HCT116 (cell line): ENCODE results near the gene BEST4. TPM values are rescaled to one million over a fixed set of nuclear protein-coding genes. Genes with fewer than 3 reads are reported as not detected.

Source experiments
- ATAC-seq: fragments of 200-7000 bp; cut with Tn5 transposase; 2 replicates; pipeline ENCODE4 v1.9.1; 2020; ENCODE audit warnings: mild to moderate bottlenecking, moderate library complexity
- BruUV-seq: library from RNA; stranded (reverse); fragments of 400-500 nt; replicated peaks from 2 replicates; lab custom pipeline; 2021; lab: Mats Ljungman, UMichigan
- CTCF ChIA-PET: fragments of 300-600 bp; sonication (Branson Sonifier 250); formaldehyde crosslinking; loops from one replicate; lab custom pipeline; 2021; ENCODE audit warnings: antibody characterized with exemption; lab: Charles Lee
- POLR2A ChIA-PET: fragments of 300-600, 350-600 bp; sonication (Branson Sonifier 250); formaldehyde crosslinking; loops from one replicate; lab custom pipeline; 2021; ENCODE audit warnings: antibody characterized with exemption; lab: Charles Lee
- RAD21 ChIA-PET, 2 experiments: fragments of 300-600 bp; sonication (Branson Sonifier 250); formaldehyde crosslinking; loops; one replicate each; lab custom pipeline; 2023; ENCODE audit warnings: low total read pairs in 2 of 2; ENCODE audit not compliant: uncharacterized antibody in 2 of 2, unreplicated experiment in 2 of 2, low non-redundant PET in 1 of 2; lab: Charles Lee
- DNase-seq: peaks from one replicate; pipeline ENCODE4 v3.0.0-alpha.2; 2010; ENCODE audit warnings: low read depth, low spot score
- H2AFZ ChIP-seq: fragments of 200-600 bp; shearing (Covaris generic), sonication (generic); 2 replicates; pipeline ENCODE4 v1.6.1; 2017; ENCODE audit warnings: low read depth, mixed run types, mixed read lengths, antibody characterized with exemption, low read length; ENCODE audit not compliant: poor library complexity, severe bottlenecking
- H3K27ac ChIP-seq: 2 replicates; pipeline ENCODE4 v1.5.1; 2012; ENCODE audit warnings: low read depth, low read length
- H3K27me3 ChIP-seq: fragments of 200-600 bp; sonication (generic); 2 replicates; pipeline ENCODE4 v1.6.1; 2016; ENCODE audit warnings: mixed run types, low read length, mixed read lengths; ENCODE audit not compliant: insufficient read depth
- H3K36me3 ChIP-seq, 2 experiments: fragments of 200-500 bp in 1 of 2; fragments of 200-600 bp in 1 of 2; sonication (Bioruptor generic) in 1 of 2; sonication (generic) in 1 of 2; 2 replicates each; pipeline versions ENCODE4 v1.5.1 to v1.6.1; 2014 to 2016; ENCODE audit warnings: low read length in 2 of 2, inconsistent platforms in 1 of 2, mixed read lengths in 1 of 2, mixed run types in 1 of 2; ENCODE audit not compliant: insufficient read depth in 2 of 2, control insufficient read depth in 1 of 2
- H3K4me1 ChIP-seq, 2 experiments: fragments of 200-600 bp in 1 of 2; sonication (generic) in 1 of 2; 2 replicates each; pipeline versions ENCODE4 v1.5.1 to v1.6.1; 2012 to 2017; ENCODE audit warnings: low read length in 2 of 2, inconsistent platforms in 1 of 2, mild to moderate bottlenecking in 1 of 2, mixed read lengths in 1 of 2, mixed run types in 1 of 2, moderate library complexity in 1 of 2; ENCODE audit not compliant: insufficient read depth in 2 of 2, control insufficient read depth in 1 of 2
- H3K4me2 ChIP-seq: fragments of 200-600 bp; sonication (generic); 2 replicates; pipeline ENCODE4 v1.6.1; 2017; ENCODE audit warnings: mixed run types, low read length, mixed read lengths
- H3K4me3 ChIP-seq, 2 experiments: fragments of 200-600 bp in 1 of 2; sonication (generic) in 1 of 2; replicated peaks in 1 of 2; 2 replicates each; pipeline ENCODE4 v1.5.1; 2011 to 2016; ENCODE audit warnings: low read length in 2 of 2, control low read depth in 1 of 2, low read depth in 1 of 2, mild to moderate bottlenecking in 1 of 2, mixed read lengths in 1 of 2, mixed run types in 1 of 2
- H3K79me2 ChIP-seq: fragments of 200-600 bp; sonication (generic); 2 replicates; pipeline ENCODE4 v1.6.1; 2017; ENCODE audit warnings: mild to moderate bottlenecking, mixed run types, low read length, moderate library complexity, mixed read lengths; ENCODE audit not compliant: insufficient read depth
- H3K9ac ChIP-seq: fragments of 200-600 bp; sonication (generic); 2 replicates; pipeline ENCODE4 v1.6.1; 2016; ENCODE audit warnings: low read length, mixed read lengths
- H3K9me2 ChIP-seq: fragments of 200-600 bp; sonication (generic), shearing (Covaris generic); 2 replicates; pipeline ENCODE4 v1.6.1; 2017; ENCODE audit warnings: mixed run types, mild to moderate bottlenecking, moderate library complexity; ENCODE audit not compliant: insufficient read depth
- H3K9me3 ChIP-seq, 2 experiments: fragments of 200-500 bp in 1 of 2; fragments of 200-600 bp in 1 of 2; sonication (Bioruptor generic) in 1 of 2; sonication (generic) in 1 of 2; 2 replicates each; pipeline ENCODE4 v1.6.1; 2014 to 2017; ENCODE audit warnings: low read length in 2 of 2, mixed read lengths in 2 of 2, inconsistent platforms in 1 of 2, low read depth in 1 of 2, mild to moderate bottlenecking in 1 of 2, mixed run types in 1 of 2, moderate library complexity in 1 of 2; ENCODE audit not compliant: control insufficient read depth in 1 of 2, insufficient read depth in 1 of 2
- H4K20me1 ChIP-seq: fragments of 200-600 bp; sonication (generic), shearing (Covaris generic); 2 replicates; pipeline ENCODE4 v1.6.1; 2017; ENCODE audit warnings: mixed run types, mild to moderate bottlenecking, moderate library complexity; ENCODE audit not compliant: insufficient read depth
- CEBPB ChIP-seq: IDR thresholded peaks from 2 replicates; pipeline ENCODE4 v1.6.1; 2012; ENCODE audit warnings: low read depth
- CTCF ChIP-seq, 3 experiments: fragments of 200-600 bp in 1 of 3; sonication (generic) in 1 of 3; IDR thresholded peaks in 2 of 3; conservative IDR thresholded peaks in 1 of 3; 2 replicates each; pipeline ENCODE4 v1.5.1; 2012 to 2017; ENCODE audit warnings: low read depth in 2 of 3, low read length in 2 of 3, antibody characterized with exemption in 1 of 3, borderline replicate concordance in 1 of 3, control low read depth in 1 of 3, mild to moderate bottlenecking in 1 of 3, mixed read lengths in 1 of 3, mixed run types in 1 of 3, moderate library complexity in 1 of 3; ENCODE audit not compliant: insufficient read depth in 1 of 3
- FOSL1 ChIP-seq: IDR thresholded peaks from 2 replicates; pipeline ENCODE4 v1.6.1; 2012; ENCODE audit warnings: low read depth
- JUND ChIP-seq: IDR thresholded peaks from 2 replicates; pipeline ENCODE4 v1.6.1; 2012
- POLR2AphosphoS5 ChIP-seq: IDR thresholded peaks from 2 replicates; pipeline ENCODE4 v1.6.1; 2011; ENCODE audit warnings: mild to moderate bottlenecking, low read depth, low read length, moderate library complexity
- SRF ChIP-seq: IDR thresholded peaks from 2 replicates; pipeline ENCODE4 v1.6.1; 2012; ENCODE audit warnings: low read depth
- TCF7L2 ChIP-seq: IDR thresholded peaks from 2 replicates; pipeline ENCODE4 v1.7.0; 2011; ENCODE audit warnings: borderline replicate concordance, inconsistent platforms; ENCODE audit not compliant: insufficient read depth, insufficient read length; ENCODE audit errors: extremely low read depth
- ZNF274 ChIP-seq: fragments of 200-500 bp; sonication (Bioruptor generic); IDR thresholded peaks from 2 replicates; pipeline ENCODE4 v1.6.1; 2014; ENCODE audit warnings: mild to moderate bottlenecking, low read depth, low read length, inconsistent platforms
- intact Hi-C: fragments of 100-400 bp; cut with micrococcal nuclease; formaldehyde crosslinking; loops from 2 replicates; pipeline ENCODE4 v1.10.0; 2022
- total RNA-seq: library from RNA; stranded (reverse); gene quantifications from one replicate; pipeline ENCODE4 v1.2.1, GENCODE V29; 2021; ENCODE audit not compliant: unreplicated experiment

BEST4 gene
- total RNA-seq, 1 experiment from 2014 or later, result 0.52 TPM

GRCh38 chr1:44827197-44828002, 39.4 kb upstream of the BEST4 start:
- ChIA-PET CTCF (no interaction called here), RAD21 (no interaction called here), POLR2A (no interaction called here)
- no peaks in the 10 kb centered on the region for H3K27me3 ChIP-seq
- H3K4me1 ChIP-seq, result no peaks in the 10 kb centered on the region
- no peak overlapping the region for H3K4me3 ChIP-seq
- no peaks in the 10 kb centered on the region for H3K79me2 ChIP-seq
- H3K4me2 ChIP-seq, result no peak overlapping the region
- H4K20me1 ChIP-seq, result no peaks in the 10 kb centered on the region
- no peak for DNase-seq
- no peaks in the 10 kb centered on the region for H3K9me3 ChIP-seq
- BruUV-seq, result no TSS peak
- no peak overlapping the region for H2AFZ ChIP-seq
- peak; percentile 59 for TF ChIP-seq TCF7L2
- TF ChIP-seq JUND, result no peak
- TF ChIP-seq CEBPB, result no peak
- TF ChIP-seq CTCF (IDR thresholded peaks at IDR 0.05 in 2 of 3, conservative IDR thresholded peaks at IDR 0.05 in 1 of 3; ENCODE audit: borderline replicate concordance in 1 of 3, insufficient read depth in 1 of 3, low read depth in 2 of 3, low read length in 2 of 3), result peak in 1 of 3 experiments; percentile 33; a peak in 3 of 6 replicates
- TF ChIP-seq ZNF274, result no peak
- no peak for TF ChIP-seq POLR2AphosphoS5
- TF ChIP-seq SRF, result no peak
- TF ChIP-seq FOSL1, result no peak
- no peaks in the 10 kb centered on the region for H3K36me3 ChIP-seq
- intact Hi-C loops, result no loop called here
- no peak overlapping the region for H3K27ac ChIP-seq
- ATAC-seq, result peak; percentile 57
- H3K9me2 ChIP-seq, result no peaks in the 10 kb centered on the region
- no peak overlapping the region for H3K9ac ChIP-seq
